ENCODE data around the gene AARS2. TPM values are rescaled to one million over a fixed set of nuclear protein-coding genes. Genes with fewer than 3 reads are reported as not detected.

AARS2 gene
- total RNA-seq, 1 experiment from 2014 or later = 21.7 TPM

GRCh38 chr6:44294832-44295791 is 18.0 kb downstream of the AARS2 start:
- Histone ChIP-seq H2BK120ac (ENCODE audit: low read depth, low read length, poor library complexity, severe bottlenecking) (no peak overlapping the region), H4K91ac (ENCODE audit: insufficient read length, low read depth, low read length) (no peak overlapping the region), H3K56ac (ENCODE audit: insufficient read length, low read depth, low read length) (no peak overlapping the region), H3K23ac (ENCODE audit: insufficient read length, low read depth, low read length) (no peak overlapping the region), H3T11ph (ENCODE audit: low read length) (no peak overlapping the region), H3K18ac (ENCODE audit: insufficient read length, low read depth, low read length) (no peak overlapping the region), H4K5ac (ENCODE audit: insufficient read length, low read depth, low read length) (no peak overlapping the region), H2BK20ac (ENCODE audit: low read depth, low read length, poor library complexity, severe bottlenecking) (no peak overlapping the region), H2AFZ (ENCODE audit: low read length) (no peak overlapping the region), H4K8ac (replicated peaks; ENCODE audit: insufficient read length, low read depth, low read length) (no peak overlapping the region), H2AK5ac (ENCODE audit: insufficient read length, low read length) (no peak overlapping the region), H3K27ac (ENCODE audit: insufficient read length, low read depth, low read length) (no peak overlapping the region), H3K27me3 (ENCODE audit: insufficient read depth, low read length) (peaks cover 2% of the 10 kb centered on the region; the same call in 1 of the 2 replicates), H2BK5ac (ENCODE audit: insufficient read length, low read length) (no peak overlapping the region), H2BK15ac (ENCODE audit: low read depth, low read length) (no peak overlapping the region), H3K4me1 (ENCODE audit: insufficient read depth, low read length) (no peaks in the 10 kb centered on the region), H3K9ac (ENCODE audit: extremely low read depth, insufficient read length, low read length) (no peak overlapping the region), H3K4me2 (ENCODE audit: insufficient read depth, insufficient read length, low read length) (no peak overlapping the region), H2BK12ac (ENCODE audit: insufficient read length, low read depth, low read length) (no peak overlapping the region), H3K4ac (ENCODE audit: low read depth, low read length) (no peak overlapping the region), H3K23me2 (ENCODE audit: insufficient read length, low read depth, low read length, poor library complexity, severe bottlenecking) (peaks cover 10% of the 10 kb centered on the region), H3K79me2 (ENCODE audit: insufficient read depth, low read length) (no peaks in the 10 kb centered on the region), H3K9me3 (ENCODE audit: control insufficient read depth, low read depth, low read length) (no peaks in the 10 kb centered on the region), H3K79me1 (ENCODE audit: insufficient read depth, low read depth, low read length, poor library complexity, severe bottlenecking) (no peaks in the 10 kb centered on the region), H3K14ac (ENCODE audit: insufficient read depth, low read length) (no peak overlapping the region), H4K20me1 (ENCODE audit: control insufficient read depth, insufficient read depth, insufficient read length) (no peaks in the 10 kb centered on the region)
- Mint-ChIP-seq H3K4me1 (peaks cover 13 to 14% of the 10 kb centered on the region in 2 experiments), H3K36me3 (ENCODE audit: insufficient read depth in 1 of 3, low read depth in 3 of 3) (peaks cover 2 to 12% (median 3%) of the 10 kb centered on the region in 3 experiments; a peak in 6 of 7 replicates), H3K27ac (no peak overlapping the region), H3K9me3 (no peaks in the 10 kb centered on the region), H3K27me3 (ENCODE audit: low read depth) (peaks cover 66% of the 10 kb centered on the region), H3K4me3 (0 out of 5 replicates have a peak overlapping the region, but pooled peaks of 1 of the 2 experiments have one; percentile 25)
- no peak for DNase-seq
- WGBS (ENCODE audit: extremely low coverage, insufficient read length, low lambda C conversion rate) = no CpG with 5 or more reads among the region's 7 CpGs
- no peak for TF ChIP-seq CTCF (conservative IDR thresholded peaks at IDR 0.05)

Measured in H9 (cell line).